Panc1 (cell line): ENCODE measurements around the gene FBLN2.

Experiments used
- POLR2AphosphoS5 ChIP-seq: IDR thresholded peaks from 2 replicates; pipeline ENCODE4 v1.6.1; 2012; ENCODE audit warnings: mild to moderate bottlenecking, low read depth, low read length, moderate library complexity
- SIN3A ChIP-seq: IDR thresholded peaks from 2 replicates; pipeline ENCODE4 v1.6.1; 2012; ENCODE audit warnings: low read depth, mild to moderate bottlenecking, low read length, moderate library complexity, borderline replicate concordance; ENCODE audit not compliant: insufficient read depth
- TCF7L2 ChIP-seq: IDR thresholded peaks from 2 replicates; pipeline ENCODE4 v1.6.1; 2011; ENCODE audit warnings: mild to moderate bottlenecking, low read depth, low read length, inconsistent platforms
- TF ChIP-seq, protein P1 (sequence below): fragments of 450-650 bp; IDR thresholded peaks from 2 replicates; pipeline ENCODE4 v1.5.1; 2017; ENCODE audit warnings: mild to moderate bottlenecking
- TF ChIP-seq, protein P2 (sequence below), 2 experiments: IDR thresholded peaks; 2 replicates each; pipeline ENCODE4 v1.6.1; 2011 to 2012; ENCODE audit warnings: low read depth in 2 of 2, control low read depth in 1 of 2, low read length in 1 of 2, mild to moderate bottlenecking in 1 of 2, moderate library complexity in 1 of 2; ENCODE audit not compliant: insufficient read depth in 1 of 2

DNA sequence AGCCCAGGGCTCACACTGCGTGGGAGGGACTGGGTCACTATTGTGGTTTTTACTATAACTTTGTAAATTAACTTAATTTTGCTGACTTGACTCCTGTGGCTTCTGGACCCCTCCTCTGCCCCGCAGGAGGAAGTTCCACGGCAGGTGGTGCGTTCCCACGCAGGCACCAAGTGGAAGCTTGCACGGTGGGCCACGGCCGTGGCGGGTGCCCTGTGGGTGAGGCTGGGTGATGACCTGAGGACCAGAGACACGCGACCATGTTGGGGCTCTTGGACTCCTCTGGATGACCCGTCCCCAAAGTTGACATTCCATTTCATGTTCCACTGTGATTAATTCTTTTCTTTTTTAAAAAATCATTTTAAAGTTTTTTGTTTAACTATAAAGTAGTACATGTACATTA, 89.0 kb downstream of the FBLN2 start:
- TF ChIP-seq, protein P1, sequence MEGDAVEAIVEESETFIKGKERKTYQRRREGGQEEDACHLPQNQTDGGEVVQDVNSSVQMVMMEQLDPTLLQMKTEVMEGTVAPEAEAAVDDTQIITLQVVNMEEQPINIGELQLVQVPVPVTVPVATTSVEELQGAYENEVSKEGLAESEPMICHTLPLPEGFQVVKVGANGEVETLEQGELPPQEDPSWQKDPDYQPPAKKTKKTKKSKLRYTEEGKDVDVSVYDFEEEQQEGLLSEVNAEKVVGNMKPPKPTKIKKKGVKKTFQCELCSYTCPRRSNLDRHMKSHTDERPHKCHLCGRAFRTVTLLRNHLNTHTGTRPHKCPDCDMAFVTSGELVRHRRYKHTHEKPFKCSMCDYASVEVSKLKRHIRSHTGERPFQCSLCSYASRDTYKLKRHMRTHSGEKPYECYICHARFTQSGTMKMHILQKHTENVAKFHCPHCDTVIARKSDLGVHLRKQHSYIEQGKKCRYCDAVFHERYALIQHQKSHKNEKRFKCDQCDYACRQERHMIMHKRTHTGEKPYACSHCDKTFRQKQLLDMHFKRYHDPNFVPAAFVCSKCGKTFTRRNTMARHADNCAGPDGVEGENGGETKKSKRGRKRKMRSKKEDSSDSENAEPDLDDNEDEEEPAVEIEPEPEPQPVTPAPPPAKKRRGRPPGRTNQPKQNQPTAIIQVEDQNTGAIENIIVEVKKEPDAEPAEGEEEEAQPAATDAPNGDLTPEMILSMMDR, result no peak
- no peak for TF ChIP-seq TCF7L2
- TF ChIP-seq, protein P2, sequence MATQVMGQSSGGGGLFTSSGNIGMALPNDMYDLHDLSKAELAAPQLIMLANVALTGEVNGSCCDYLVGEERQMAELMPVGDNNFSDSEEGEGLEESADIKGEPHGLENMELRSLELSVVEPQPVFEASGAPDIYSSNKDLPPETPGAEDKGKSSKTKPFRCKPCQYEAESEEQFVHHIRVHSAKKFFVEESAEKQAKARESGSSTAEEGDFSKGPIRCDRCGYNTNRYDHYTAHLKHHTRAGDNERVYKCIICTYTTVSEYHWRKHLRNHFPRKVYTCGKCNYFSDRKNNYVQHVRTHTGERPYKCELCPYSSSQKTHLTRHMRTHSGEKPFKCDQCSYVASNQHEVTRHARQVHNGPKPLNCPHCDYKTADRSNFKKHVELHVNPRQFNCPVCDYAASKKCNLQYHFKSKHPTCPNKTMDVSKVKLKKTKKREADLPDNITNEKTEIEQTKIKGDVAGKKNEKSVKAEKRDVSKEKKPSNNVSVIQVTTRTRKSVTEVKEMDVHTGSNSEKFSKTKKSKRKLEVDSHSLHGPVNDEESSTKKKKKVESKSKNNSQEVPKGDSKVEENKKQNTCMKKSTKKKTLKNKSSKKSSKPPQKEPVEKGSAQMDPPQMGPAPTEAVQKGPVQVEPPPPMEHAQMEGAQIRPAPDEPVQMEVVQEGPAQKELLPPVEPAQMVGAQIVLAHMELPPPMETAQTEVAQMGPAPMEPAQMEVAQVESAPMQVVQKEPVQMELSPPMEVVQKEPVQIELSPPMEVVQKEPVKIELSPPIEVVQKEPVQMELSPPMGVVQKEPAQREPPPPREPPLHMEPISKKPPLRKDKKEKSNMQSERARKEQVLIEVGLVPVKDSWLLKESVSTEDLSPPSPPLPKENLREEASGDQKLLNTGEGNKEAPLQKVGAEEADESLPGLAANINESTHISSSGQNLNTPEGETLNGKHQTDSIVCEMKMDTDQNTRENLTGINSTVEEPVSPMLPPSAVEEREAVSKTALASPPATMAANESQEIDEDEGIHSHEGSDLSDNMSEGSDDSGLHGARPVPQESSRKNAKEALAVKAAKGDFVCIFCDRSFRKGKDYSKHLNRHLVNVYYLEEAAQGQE (IDR thresholded peaks at IDR 0.05; ENCODE audit: insufficient read depth in 1 of 2, low read depth in 2 of 2, low read length in 1 of 2), result no peak
- TF ChIP-seq SIN3A, result no peak
- TF ChIP-seq POLR2AphosphoS5, result no peak
